Stimulated activated CD8-positive, alpha-beta memory T cell treated with anti-CD3 and anti-CD28 coated beads, Interleukin-7, amount 100 ng/mL, for 4 hours (primary cell): ENCODE measurements around the gene TOMM20L.

Source experiments
- DNase-seq, 2 donors: peaks; one replicate each; pipeline ENCODE4 v3.0.0-alpha.2; 2020; ENCODE audit warnings: low read depth in 2 of 2

Gene TOMM20L

GRCh38 chr14:58427281-58428117, 31.8 kb downstream of the TOMM20L start, which contains the start of the genes KIAA0586 and TIMM9:
Gene KIAA0586 (plus strand): TSS chr14:58427719. CDS start chr14:58428265, 546 bp downstream.
Gene TIMM9 (minus strand): TSS chr14:58427531. CDS start chr14:58411945, 15,586 bp downstream.
- DNase-seq, result peak; percentile 95 to 97

- DNase-seq, result no peak
Observed at GRCh38 chr14:58428118-58428683, 32.5 kb downstream of the TOMM20L start.

- no peak for DNase-seq
Observed at GRCh38 chr14:58430156-58430555, 34.4 kb downstream of the TOMM20L start.

DNA sequence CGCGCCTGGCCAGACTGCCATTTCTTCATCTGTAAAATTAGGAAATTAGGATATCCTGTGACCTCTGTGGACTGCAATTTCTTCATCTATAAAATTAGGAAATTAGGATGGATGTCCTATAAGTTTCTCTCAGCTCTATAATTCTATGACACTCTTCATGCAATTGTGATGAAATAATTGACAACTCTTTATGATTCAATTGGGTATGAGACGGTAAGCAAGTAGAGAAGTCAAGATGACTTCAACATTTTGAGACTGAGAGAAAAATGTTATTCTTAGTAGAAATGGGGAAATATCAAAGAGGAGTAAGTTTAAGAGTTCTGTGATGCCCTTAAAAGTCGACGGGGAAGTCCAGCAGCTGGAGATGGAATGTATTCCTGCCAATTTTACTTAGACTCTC, 43.7 kb downstream of the TOMM20L start:
- DNase-seq, result no peak

GRCh38 chr14:58444627-58445026, 48.9 kb downstream of the TOMM20L start:
- DNase-seq, result no peak

DNA sequence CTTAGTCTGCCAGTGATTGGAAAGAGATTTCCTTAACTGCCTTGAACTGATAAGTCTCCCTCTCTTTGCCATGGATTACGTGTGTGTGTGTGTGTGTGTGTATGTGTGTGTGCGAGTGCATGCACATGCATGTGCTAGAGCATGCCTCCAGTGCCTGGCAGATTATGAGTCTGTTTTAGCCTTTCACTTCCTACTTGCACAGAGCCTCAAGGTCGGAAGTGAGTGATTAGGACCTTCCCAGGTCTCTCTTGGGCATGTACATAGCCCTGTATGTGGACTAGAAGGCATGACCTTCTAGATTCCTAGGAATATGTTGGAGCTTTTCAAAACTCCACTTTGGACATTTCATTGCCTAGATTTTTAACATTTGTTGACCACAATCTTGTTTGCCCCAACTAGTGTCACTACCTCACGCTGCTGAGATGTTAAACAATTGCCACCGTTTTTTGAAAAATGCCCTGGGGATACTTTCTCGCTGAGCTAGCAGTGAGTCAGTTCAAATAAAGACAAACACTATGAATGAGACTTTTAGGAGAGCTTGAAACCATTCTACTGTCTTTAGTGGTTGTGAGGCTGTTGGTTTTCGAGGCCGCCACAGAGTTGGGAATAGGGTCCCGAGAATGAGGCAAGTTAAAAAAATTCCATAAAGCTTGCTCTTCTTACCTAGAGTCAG, 60.0 kb downstream of the TOMM20L start:
- no peak for DNase-seq
